DLD1 (cell line): ENCODE data around the gene METTL27.
"Not testable (repeated sequence)": the region's sequence is repeated elsewhere in the genome, so short reads cannot be mapped to it uniquely, and the experiment has no call there.

Source experiments
- in situ Hi-C: cut with HindIII; loops from 2 replicates; pipeline ENCODE4 v1.10.0; 2017; ENCODE audit warnings: low sequenced_read_pairs

The METTL27 gene, protein sequence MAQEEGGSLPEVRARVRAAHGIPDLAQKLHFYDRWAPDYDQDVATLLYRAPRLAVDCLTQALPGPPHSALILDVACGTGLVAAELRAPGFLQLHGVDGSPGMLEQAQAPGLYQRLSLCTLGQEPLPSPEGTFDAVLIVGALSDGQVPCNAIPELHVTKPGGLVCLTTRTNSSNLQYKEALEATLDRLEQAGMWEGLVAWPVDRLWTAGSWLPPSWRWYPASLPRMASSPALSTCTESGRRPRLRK

DNA sequence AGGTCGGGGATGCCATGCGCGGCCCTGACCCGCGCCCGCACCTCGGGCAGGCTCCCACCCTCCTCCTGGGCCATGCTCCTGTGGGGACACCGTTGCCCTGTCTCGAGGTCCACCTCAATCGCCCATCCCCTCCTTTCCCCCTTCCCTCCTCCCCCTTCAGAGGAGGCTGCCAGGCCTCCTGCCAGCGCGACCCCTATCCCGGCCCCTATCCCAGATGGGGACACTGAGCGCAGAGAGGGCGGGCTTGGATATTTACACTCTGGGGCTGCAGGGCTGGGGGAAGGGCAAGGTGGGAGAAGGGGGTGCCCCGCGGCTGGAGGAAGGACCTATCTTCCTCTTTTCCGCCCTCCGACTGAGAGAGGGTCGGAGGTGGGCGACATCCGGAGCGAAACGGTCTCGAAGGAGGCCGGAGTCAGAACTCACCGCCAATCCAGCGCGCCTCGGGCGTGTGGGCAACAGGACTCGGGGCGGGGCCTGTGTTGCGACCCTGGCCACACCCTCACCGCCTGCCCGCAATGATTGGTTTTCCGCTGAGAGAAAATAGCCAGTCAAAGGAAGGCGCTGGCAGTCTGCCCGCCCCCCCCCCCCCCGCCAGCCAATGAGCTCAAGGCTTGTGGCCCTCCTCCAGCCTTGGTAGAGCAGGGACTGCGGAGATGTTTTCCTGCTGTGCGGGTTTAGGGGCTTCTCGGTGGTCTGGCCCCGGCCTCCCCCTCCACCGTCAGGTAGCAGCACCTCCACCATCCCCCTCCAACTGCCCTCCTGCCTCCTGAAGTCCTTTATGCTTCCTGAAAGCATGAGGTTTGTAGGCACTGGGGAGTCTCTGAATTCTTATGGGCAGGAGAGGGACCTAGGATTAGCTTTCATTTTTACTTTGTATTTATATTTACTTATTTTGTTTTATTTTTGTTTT lies at the start of gene METTL27:
TSS of gene METTL27 (minus strand) at position 450 of the 910 bp plus-strand sequence. CDS start at position 74, 376 bp downstream.
- in situ Hi-C loops: no loop called here

DNA sequence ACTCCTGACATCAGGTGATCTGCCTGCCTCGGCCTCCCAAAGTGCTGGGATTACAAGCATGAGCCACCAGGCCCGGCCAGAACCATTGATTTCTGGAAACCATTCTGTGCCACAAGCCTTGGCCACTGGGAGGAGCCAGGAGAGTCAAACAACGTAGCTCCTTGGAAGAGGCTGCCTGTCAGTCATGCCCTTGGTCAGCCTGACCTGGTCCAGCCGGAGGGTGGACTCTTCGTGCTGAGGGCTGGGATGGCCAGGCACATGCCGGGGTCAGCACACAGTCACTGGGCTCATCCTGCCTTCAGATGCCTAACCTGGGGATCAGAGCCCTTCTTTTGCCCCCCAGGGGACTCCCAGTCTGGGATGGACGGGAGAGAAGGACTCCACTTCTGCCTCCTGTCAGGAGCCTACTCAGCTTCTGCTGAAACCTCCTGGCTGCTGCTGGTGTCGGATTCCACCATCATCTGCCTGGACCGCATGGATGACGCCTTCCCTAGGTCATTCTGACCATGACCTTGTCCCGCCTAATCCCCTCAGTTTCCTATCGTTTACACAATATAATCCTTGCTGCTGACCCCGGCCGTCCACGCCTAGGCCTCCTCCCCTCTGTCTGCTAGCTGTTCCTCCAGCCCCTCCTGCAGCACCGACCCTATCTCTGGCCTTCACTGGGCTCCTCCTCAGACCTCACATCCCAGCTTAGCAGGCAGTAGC lies 49.0 kb upstream of the METTL27 start:
- in situ Hi-C loops: no loop called here

DNA sequence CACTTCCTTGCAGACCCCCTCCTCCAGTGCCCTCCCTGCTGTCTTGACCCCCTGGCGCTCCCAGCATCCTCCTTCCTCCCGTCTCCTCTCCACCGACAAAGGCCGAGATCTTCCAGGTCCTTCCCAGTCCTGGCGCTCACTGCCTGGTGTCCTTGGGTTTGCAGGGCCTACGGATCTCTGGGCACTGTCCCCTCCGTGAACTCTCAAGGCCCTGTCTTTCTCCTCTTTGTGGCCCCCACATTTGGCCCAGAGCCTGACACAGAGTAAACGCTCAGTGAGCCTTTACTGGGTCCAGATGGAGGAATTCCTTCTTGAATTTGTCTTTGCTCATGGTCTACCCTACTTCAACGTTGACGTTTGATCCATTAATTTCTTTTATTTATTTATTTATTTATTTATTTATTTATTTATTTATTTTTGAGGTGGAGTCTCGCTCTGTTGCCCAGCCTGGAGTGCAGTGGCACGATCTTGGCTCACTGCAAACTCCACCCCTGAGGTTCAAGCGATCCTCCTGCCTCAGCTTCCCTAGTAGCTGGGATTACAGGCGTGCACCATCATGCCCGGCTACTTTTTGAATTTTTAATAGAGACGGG lies 48.3 kb upstream of the METTL27 start:
- in situ Hi-C loops: no loop called here

DNA sequence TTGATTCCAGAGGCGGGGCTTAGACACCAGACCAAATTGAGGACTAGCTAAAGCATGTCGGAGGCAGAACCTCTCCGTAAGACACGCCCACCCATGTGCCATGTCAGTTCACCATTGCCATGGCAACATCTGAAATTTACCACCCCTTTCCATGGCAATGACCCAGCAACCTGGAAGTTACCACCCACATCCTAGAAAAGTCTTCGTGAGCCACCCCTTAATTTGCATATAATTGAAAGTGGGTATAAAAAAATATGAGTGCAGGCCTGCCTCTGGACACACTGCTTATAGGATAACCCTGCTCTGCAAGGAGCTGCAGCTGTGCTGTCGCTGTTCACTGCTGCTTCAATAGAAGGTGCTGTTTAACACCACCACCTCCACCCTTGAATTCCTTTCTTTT lies 46.6 kb upstream of the METTL27 start:
- in situ Hi-C loops: no loop called here

DNA sequence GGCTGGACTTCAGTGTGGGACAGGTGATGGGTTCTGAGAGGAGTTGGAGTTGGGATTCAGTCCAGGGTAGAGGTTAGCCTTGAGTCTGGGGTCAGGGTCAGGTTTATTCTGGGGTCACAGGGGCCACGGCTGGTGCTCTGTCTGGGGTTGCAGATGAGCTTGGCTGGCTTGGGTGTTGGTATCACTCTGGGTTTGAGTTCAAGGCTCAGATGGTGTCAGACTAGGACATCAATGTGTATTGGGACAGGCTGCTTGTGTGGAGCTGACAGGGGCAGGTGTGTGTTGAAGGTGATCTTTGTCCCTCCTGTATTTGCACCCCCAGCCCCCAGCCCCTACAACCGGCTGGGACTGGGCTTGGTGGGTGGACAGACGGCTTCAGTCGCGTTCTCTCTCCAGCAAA lies 45.4 kb upstream of the METTL27 start:
- in situ Hi-C loops: no loop called here

DNA sequence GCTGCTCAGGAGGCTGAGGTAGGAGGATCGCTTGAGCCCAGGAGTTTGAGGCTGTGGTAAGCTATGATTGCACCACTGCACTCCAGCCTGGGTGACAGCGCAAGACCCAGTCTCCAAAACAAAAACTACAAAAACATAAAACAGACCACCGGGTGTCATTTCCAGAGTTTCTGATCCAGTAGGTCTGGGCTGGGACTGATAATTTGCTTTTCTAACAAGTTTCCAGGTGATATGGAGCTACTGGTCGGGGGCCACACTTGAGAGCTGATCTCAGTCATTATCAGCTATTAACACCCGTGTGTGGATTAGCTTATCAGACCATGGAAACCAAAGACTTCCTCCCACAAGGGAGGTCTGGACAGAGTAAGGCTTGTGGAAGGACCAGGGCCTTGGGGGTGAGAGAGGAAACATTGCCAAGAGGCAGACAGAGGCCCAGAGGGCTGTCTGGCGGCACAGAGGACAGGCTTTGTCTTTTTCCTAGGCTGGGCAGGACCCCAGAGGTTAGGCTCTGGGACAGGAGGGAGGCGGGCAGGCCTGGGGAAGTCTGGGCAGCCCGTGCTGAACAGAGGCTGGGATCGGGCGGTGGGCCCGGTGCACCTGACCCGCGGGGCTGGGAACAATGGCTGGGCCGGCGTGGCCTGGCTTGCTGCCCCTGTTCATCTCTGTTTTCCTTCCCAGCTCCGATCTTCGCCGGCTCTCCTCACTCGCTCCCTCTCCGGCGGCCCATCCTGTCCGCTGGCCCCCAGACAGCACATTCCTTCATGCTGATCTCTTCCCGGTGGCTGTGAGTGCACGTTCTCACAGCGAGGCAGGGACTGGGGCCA lies 43.9 kb upstream of the METTL27 start:
- in situ Hi-C loops: no loop called here

DNA sequence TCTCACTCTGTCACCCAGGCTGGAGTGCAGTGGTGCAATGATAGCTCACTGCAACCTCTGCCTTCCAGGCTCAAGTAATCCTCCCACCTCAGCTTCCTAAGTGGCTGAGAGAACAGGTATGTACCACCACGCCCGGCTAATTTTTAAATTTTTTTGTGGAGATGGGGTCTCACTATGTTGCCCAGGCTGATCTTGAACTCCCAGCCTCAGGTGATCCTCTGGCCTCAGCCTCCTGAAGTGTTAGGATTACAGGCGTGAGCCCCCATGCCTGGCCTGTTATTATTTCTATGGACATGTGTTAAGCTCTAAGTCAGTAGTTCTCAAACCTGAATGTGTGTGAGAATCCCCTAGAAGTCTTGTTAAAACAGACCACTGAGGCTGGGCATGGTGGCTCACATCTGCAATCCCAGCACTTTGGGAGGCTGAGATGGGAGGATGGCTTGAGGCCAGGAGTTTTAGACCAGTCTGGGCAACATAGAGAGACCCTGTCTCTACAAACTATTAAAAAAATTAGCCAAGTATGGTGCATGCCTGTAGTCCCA lies 43.2 kb upstream of the METTL27 start:
- in situ Hi-C loops: no loop called here

DNA sequence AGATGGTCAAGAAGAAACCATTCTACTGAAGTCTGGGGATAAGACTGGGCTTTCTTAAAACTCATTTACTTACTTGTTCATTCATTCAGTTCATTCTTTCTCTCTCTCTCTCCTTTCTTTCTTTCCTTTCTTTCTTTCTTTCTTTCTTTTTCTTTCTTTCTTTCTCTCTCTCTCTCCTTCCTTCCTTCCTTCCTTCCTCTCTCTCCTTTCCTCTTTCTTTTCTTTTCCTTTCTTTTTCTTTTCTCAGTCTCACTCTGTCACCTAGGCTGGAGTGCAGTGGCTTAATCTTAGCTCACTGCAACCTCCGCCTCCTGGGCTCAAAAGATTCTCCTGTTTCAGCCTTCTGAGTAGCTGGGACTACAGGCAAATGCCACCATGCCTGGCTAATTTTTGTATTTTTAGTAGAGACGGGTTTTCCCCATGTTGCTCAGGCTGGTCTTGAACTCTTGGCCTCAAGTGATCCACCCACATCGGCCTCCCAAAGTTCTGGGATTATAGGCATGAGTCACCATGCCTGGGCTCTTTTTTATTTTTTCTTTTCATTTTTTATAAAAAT lies 42.6 kb upstream of the METTL27 start:
- in situ Hi-C loops: not testable (repeated sequence)

DNA sequence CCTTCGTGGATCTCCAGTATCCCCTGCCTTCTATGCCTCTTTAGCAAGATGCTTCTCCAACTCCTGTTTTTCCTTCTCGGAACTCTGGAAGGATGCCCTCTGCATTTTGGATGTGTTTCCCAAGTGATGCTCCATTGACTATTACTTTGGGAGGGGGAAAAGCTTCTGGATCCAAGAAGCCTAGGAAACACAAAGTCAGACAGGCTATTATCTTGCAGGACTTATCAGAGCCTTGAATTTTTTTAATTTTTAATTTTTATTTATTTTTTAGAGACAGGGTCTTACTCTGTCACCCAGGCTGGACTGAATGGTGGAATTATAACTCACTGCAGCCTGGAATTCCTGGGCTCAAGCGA lies 39.7 kb upstream of the METTL27 start:
- in situ Hi-C loops: no loop called here

DNA sequence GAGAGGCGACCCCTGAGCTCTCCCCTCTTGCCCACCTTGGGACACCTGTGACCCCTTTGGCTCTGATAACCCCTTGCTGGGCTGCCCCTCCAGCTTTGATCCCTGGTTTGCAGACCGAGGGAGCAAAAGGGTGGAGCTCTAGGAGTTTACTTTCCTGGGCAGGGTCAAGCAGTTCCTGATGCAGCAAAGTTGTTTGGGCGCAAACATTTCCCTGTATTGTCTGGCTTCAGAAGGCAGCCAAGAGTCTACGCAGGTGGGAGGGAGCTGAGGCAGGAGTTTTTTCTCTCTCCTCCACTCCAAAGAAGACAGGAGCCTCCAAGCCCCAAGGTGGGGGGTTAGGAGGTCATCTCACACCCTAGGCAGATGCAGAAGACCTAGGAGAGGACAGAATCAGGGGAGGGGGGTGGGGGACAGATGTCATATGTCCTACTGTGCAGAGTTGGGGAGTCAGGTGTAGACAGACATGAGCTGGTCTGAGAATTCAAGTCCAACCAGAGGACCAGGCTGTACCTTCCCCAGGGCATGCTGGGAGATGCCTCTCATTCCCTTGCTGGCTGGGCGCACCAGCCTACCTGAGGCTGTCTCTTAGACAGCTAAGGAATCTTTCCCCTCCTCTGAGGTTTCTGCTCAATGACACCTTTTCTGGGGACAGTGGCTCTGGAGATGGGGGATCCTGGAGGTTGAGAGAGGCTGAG lies 39.2 kb upstream of the METTL27 start:
- in situ Hi-C loops: no loop called here

DNA sequence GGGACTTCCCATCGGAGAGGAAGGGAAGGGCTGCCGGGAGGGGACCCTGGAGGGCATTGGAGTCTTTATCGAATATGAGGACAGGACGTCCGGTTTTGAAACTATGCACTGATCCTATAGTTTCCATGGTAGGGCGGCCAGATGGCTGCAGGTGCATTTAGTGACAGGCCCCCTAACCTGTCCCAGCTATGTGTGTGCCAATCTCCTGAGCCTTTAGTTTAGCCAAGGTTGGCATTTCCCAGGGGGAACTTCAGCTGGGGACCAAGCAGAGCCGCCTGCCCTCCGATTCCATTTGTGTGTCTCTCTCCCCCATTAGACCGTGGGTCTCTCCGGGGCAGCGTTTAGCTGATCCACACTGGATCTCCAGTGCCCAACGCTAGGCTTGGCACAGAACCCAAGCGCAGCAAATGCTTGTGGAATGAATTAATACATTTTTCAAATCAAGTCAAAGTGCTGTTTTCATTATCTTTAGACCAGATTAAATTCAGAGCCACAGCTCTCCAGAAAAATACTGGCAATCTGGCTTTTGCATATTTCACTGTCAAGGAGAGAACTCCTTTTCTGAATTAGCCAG lies 38.5 kb upstream of the METTL27 start:
- in situ Hi-C loops: no loop called here

DNA sequence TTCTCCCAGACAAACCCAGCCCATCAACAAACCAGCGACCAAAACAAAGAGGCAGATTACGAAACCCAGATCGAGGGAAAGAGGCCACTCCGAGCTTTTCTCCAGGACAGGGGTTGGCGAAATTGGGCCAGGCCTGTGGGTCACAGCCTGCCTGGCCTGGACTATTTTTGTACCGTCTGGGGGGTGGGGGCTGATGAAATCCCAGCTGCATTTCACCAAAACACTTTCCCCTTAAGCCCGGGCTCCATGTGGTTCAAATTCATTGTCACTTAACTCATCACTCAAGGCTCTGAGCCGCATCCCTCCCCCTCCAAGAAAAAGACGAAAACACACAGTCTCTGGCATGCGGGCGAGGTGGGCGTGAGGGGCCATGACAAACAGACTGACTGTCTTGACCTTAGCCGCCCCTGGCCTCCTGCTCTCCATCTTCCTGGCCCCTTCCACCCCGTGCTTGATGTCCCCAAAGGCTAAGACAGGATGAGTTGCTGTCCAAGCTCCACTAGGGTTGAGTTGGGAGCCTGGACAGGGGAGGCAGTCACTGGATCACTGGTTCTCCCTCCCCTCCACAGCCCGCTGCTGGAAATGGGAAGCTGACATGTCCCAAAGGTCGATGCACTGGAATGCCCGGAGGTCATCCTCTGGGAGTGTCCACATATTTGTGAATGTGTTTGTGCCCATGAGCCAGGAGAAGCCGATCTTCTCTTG lies 37.8 kb upstream of the METTL27 start:
- in situ Hi-C loops: no loop called here

DNA sequence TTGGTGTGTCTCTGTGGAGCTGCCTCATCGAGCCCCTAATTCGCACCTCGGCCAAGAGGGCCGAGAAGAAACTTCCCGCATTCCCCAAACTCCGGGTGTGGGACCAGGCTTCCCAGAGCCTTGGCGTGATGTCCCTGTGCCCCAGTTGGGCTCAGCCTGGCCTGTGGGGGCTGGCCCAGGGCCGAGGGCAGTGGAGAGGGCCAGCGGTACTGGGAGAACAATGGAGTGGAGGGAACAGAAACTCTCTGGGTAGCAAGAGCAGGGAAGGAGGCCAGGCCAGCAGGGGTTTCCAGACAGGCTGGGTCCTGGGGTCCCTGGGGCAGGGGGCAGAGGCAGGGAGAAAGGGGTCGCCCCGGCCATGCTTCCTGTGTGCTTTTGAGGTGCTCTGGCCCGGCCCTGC lies 34.7 kb upstream of the METTL27 start:
- in situ Hi-C loops: no loop called here

DNA sequence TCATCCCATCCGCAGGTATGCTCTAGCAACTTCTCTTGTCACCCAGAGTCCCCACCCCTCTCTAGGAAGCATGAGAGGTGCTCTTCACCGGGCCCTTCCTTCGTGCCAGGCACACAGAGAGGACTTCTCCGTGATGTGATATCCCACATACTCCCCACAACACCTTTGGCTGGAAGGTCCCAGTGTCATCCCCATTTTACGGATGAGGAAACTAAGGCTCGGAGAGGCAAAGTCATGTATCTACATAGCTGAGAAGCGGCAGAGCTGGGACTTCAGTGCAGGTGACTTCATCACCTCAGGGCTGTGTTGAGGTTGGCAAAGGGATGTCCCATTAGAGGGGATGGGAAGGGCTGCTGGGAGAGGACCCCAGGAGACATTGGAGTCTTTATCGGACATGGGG lies 34.0 kb upstream of the METTL27 start:
- in situ Hi-C loops: no loop called here

DNA sequence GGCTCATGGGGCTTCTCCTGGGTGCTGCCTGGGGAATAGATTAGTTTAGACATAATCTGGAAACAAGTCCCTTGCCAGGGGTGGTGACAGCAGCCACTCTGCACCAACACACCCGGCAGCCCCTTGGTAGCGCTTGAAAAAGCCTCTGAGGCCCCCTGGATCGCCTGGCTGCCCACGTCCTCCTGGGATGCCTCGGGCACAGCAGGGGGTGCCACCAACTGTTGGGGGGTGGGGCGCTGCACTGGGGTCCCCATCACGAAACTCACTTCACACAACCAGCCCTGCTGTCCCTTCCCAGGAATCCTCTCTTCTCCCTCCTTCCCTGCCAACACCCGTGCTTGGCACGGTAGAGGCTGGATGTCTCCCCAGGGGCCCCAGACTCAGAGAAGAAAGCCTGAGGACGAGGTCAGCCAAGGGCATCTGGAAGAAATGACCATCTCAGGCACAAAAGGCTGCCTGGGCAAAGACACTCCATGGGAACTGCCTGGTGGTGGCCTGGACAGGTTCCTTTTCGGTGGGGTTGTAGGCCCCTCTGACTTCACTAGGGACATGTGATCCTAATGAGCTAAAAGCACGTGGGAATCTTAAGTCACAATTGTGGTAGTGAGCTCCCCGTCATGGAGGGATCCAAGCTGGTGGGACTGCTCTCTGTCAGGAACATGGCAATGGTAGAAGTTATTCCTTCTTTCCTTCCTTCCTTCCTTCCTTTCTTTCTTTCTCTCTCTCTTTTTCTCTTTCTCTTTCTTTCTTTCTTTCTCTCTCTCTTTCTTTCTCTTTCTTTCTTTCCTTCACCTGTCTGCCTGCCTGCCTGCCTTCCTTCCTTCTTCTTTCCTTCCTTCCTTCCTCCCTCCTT lies 30.0 kb upstream of the METTL27 start:
- in situ Hi-C loops: no loop called here

DNA sequence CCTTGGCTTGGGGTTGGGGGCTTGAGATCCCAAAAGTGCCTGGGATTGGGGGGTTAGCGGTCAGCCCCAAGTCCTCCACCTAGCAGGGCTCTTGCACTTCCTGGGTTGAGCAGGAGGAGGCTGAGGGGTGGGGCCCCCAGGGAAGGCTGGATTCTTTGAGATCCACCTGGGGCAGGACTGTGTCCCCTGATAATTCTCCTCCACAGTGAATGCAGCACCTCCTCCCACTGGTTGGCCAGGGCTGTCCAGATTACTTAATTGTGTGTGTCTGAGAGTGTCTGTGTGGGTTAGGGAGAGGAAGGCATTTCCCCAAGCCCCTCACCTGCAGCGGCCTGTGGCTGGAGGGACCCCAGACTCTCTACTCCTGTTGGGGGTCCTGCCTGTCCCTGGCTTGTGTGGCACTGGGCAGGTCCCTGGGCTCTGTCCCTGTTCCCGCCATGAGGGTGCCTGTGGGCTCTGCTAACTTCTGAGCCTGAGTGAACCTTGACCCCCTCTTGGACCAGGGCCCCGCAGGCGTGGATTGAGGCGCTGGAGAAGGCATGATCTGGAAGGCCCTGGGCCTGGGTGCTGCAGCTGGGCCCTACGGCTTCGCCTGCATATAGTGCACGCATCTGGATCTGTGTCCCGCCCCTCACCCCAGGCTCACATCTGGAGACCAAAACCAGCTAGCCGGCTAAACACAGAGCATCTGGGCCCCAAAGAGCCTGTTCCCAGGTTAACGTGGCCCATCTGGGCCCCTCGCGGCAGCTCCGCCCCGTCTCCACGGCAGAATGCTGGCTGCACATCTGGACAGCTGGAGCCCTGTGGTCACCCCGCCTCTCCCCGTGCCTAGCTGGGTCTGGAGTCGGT lies 29.1 kb upstream of the METTL27 start:
- in situ Hi-C loops: no loop called here
